ENCODE results near the gene NEAT1. TPM values are rescaled to one million over a fixed set of nuclear protein-coding genes. Genes with fewer than 3 reads are reported as not detected.

NEAT1 gene
- total and polyA plus RNA-seq, 11 donors = 17.0 to 760 (median 507) TPM

DNA sequence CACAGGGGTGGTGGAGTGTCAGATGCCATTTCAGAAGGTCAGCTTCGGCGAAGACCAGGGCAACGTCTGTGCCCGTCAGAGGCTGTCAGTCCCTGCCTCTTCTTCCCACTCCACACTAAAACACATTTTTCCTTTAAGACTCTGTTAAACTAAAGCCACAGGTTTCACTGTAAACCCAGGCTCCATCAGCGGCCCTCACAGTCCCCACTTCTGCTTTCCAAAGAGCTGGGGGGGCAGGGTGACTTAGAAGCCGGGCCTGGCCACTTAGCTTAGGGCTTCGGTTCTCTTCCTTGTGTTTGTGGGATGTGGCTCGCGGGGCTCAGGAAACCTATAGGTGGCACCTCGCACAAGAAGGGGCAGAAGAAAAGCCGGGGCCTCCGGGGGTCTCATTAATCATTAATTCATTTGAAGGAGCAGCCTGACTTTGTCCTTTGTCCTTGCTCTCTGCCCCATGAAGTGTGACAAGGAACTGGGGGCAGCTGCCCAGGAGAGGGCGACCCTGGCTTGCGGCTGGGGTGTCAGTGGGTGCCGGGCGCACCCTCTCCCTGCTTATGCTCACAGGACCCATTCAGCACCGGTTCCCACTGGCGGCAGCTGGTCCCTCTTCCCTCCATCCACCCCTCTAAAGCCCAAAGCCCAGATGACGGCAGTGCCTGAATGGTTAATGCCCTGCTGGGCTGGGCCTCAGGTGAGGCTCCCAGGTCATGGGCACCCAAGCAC lies 44.2 kb upstream of the NEAT1 start:
- no peak for ATAC-seq
- no peaks in the 10 kb centered on the region for H3K27me3 ChIP-seq
- WGBS, 4 donors = 80 to 89% (median 88%) methylated on average over 14 to 19 of the region's 19 CpGs
- peak overlapping the region in 1 of 12 donors; percentile 55 for H3K27ac ChIP-seq
- H3K4me1 ChIP-seq = peaks cover 6 to 45% (median 29%) of the 10 kb centered on the region in 12 donors
- H3K36me3 ChIP-seq = no peaks in the 10 kb centered on the region
- peak in 1 of 5 donors; percentile 49 for DNase-seq
- H3K4me3 ChIP-seq = no peak overlapping the region
- TF ChIP-seq CTCF (IDR thresholded peaks at IDR 0.05) (no peak), POLR2A (IDR thresholded peaks at IDR 0.05) (no peak)
- intact Hi-C loops (cut with DNase I) = loop anchor here in 5 of 10 donors (5.0 to 10.0 kb wide), 4 partner anchors 89 to 216 kb away; partner anchors contain the start of gene KCNK7 (in 1 of the 5)
- no peaks in the 10 kb centered on the region for H3K9me3 ChIP-seq

DNA sequence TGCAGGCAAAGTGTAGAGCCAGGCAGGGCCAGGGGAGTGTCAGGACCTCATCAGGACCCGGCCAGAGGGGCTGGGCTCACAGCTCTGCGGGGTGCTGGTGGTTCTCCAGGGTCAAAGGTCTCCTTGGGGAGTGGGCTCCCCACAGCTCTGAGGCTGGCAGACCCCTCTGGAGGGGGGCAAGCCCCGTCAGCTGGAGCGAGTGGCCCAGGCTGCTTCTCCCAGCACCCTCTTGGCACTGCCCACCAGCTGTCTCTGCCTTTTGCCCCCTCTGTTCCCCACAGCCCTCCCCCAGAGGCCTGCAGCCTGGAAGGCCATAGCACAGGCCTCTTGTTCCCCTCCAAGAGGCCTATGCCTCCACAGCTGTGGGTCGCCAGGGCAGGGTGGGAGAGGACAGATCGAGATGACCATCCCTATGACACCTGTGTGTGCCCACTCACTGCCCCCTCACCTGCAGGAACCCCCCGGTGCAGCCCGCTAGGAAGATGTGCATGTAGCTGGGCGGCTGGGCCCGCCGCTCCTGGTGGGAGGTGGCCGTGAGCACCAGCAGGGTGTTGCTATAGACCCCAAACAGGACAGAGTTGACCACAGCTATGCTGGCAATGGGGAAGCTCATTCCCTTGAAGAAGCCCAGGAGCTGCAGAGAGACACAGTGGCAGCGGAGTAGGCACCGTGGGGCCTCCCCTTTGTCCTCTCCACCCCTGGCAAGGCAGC lies 43.5 kb upstream of the NEAT1 start:
- Histone ChIP-seq H3K4me1 (peaks cover 7 to 46% (median 32%) of the 10 kb centered on the region in 12 donors), H3K27ac (no peak overlapping the region), H3K36me3 (no peaks in the 10 kb centered on the region), H3K9me3 (no peaks in the 10 kb centered on the region), H3K27me3 (no peaks in the 10 kb centered on the region), H3K4me3 (no peak overlapping the region)
- DNase-seq (peak in 1 of 5 donors; percentile 23), ATAC-seq (no peak)
- WGBS, 4 donors = 92 to 99% (median 95%) methylated on average over 10 to 14 of the region's 14 CpGs
- intact Hi-C loops (cut with DNase I) = loop anchor here in 5 of 10 donors (5.0 to 10.0 kb wide), 4 partner anchors 88 to 216 kb away; partner anchors contain the start of gene KCNK7 (in 1 of the 5)
- TF ChIP-seq CTCF (IDR thresholded peaks at IDR 0.05) = no peak
- no peak for TF ChIP-seq POLR2A (IDR thresholded peaks at IDR 0.05)

GRCh38 chr11:65379698-65380459 lies 42.7 kb upstream of the NEAT1 start:
- H3K4me1 ChIP-seq = peaks cover 8 to 54% (median 38%) of the 10 kb centered on the region in 12 donors
- ATAC-seq (no peak), DNase-seq (peak in 1 of 5 donors; percentile 30)
- intact Hi-C loops (cut with DNase I) = loop anchor here in 8 of 10 donors (5.0 to 10.0 kb wide), 6 partner anchors 37 to 215 kb away; partner anchors contain the start of gene KCNK7 (in 1 of the 8)
- peak overlapping the region in 1 of 12 donors; percentile 94 for H3K27ac ChIP-seq
- WGBS, 4 donors = 87 to 93% (median 92%) methylated on average over 12 to 13 of the region's 13 CpGs
- H3K27me3 ChIP-seq = no peaks in the 10 kb centered on the region
- H3K9me3 ChIP-seq = no peaks in the 10 kb centered on the region
- no peak overlapping the region for H3K4me3 ChIP-seq
- H3K36me3 ChIP-seq = no peaks in the 10 kb centered on the region
- TF ChIP-seq CTCF (IDR thresholded peaks at IDR 0.05) = no peak
- no peak for TF ChIP-seq POLR2A (IDR thresholded peaks at IDR 0.05)
